HG03066 (cell line): ENCODE measurements around the gene SYNRG.
"Not testable (repeated sequence)": the region's sequence is repeated elsewhere in the genome, so short reads cannot be mapped to it uniquely, and the experiment has no call there.

Experiments
- ATAC-seq: cut with Tn5 transposase; IDR thresholded peaks from one replicate; pipeline ENCODE4 v1.9.1; 2021; ENCODE audit warnings: low read depth; ENCODE audit not compliant: unreplicated experiment

The SYNRG gene

DNA sequence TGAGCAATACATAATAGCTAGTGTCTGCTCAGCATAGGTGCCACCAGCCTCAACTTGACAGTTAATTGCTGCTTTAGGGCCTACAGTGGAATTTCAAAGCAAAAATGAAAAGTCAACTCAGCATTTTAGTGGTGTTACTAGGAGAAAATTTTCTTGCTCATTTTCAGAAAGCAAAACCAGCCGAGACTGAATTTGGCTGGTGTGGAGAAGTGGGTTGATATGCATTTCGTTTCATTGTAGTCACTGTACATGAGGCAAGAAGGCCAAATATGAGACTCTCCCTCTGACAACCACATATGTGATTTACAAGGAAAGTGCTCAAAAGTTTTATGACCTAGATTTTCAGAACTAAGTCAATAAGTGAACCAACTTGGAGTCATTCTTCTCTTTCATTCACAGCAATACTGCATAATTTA lies 65.6 kb downstream of the SYNRG start:
- no peak for ATAC-seq

DNA sequence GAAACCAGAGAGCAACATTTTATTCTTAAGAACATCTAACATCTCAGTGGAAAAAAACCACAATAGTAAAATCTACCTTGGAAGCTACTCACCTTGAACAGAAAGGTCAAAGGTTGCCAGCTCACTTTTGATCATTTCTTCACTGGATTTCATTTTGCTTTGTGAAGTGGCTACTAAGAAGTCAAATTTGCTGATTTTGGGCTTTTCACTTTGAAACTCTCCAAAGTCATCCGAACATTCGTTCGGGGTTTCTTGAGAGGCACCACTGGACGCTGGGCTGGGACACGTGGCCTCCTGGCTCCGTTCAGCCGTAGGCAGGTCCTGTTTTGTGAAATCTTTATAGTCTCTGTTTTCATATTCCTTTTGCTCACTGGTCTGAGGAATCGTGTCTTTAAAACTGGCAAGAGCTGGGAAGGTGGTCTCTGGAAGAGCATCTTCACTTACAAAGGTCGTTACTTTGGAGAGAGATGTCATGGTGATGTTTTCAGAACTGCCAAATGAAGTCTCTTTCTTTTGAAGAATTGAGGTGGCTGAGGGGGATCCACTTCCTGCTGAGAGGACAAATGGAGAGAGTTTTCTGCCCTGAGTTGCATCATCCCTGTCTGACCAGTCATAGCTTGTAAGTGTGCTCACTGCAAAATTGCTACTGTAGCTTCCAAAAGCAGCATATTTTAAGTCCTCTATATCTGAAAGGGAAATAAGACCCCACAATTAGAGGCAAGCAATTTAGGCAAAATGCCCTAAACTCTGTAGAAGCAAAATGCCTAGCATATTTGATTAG lies 67.1 kb downstream of the SYNRG start:
- ATAC-seq: no peak

DNA sequence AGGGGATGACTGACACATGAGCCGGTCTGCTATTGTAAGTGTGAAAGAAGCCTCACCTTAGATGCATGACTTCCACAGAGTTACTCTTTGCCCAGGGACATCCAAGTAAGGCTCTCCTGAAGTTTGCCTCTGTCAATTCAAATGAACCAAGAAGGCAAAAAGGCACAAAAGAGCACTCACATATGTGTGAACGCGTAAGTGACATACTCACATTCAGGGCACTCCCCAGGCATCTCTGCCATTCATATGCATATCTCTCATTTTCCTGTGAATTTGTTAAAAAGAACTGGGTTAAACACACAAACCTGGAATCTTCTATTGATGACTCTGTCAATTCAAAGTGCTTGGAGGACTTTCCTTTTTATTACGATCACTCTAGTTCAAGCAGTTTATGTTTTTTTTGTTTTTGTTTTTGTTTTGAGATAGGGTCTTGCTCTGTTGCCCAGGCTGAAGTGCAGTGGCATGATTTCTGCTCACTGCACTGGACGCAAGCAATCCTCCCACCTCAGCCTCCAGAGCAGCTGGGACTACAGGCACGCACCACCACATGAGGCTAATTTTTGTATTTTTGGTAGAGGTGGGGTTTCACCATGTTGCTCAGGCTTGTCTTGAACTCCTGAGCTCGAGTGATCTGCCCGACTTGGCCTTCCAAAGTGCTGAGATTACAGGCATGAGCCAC lies 70.1 kb downstream of the SYNRG start:
- ATAC-seq: no peak

DNA sequence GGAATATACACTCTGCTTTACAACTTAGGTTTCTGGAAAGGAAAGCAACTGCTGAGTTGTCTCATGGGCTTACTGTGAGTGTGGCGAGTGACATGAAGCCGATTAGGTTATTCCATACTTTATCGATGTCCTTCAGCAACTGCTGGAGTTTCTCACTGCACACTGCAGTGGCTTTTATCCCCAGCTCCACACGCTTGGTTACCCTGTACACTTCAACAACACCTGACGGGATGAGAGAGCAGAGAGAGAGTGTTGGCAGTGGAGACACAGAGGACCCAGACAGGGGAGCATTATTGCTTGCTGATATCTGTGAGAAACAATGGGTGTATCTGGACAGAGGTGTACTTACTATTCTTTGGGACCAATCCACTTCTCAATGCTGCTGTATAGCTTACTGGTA lies 73.3 kb downstream of the SYNRG start:
- no peak for ATAC-seq

DNA sequence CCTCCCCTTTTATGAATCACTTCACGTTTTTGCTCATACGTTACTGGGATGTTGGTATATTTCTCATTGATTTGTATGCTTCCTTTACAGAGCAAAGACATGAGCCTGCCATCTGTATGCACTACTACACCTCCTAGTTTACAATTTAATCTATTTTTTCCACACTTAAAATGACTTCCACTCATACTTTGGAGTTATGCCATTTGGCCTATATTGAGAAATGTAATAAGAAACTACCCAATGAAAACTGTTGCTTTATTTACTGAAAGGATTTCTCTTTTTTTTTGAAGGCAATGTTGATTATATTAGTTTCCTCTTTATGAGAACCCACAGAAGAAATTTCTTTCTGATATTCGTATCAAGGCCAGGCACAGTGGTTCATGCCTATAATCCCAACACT lies 76.5 kb downstream of the SYNRG start:
- no peak for ATAC-seq

DNA sequence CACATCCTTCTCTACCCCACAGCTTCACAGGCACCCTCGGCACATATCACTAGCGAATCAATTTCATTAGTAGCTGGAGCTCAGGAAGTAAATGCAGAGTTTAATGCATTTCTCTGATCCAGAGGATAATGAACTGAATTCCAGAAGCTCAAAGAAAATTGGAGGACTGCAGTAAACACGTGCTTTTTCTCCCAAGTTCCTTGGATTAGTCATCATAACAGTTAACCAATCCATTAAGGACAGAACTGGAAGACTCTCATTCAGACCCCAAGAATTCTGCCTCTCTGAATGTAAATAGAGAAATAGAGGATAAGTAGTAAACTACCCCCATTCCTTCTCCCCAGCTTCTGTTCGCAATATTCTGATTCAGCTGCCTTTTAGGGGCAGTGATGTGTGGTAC lies 78.8 kb downstream of the SYNRG start:
- ATAC-seq: no peak

DNA sequence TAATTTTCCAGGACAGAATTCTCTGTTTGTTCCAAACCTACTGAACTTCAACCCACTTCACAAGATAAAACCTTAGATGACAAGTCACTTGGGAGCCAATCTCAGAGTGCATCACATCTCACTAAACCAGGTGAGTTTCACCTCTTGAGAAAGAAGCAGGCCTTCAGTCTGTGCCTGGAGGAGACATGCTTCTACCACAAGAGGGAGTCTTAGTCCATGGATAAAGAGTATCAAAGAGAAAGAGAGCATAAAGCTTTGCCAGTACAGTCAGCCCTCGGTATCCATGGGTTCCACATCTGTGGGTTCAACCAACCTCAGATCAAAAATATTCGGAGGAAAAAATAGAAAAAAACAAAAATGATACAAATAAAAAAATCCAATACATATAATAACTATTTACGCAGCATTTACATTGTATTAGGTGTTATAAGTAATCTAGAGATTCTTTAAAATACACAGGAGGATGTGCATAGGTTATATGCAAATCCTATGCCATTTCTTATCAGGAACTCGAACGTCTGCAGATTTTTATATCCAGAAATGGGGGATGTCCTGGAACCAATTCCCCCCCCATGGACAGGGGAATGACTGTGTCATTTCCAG lies 81.9 kb downstream of the SYNRG start:
- no peak for ATAC-seq

DNA sequence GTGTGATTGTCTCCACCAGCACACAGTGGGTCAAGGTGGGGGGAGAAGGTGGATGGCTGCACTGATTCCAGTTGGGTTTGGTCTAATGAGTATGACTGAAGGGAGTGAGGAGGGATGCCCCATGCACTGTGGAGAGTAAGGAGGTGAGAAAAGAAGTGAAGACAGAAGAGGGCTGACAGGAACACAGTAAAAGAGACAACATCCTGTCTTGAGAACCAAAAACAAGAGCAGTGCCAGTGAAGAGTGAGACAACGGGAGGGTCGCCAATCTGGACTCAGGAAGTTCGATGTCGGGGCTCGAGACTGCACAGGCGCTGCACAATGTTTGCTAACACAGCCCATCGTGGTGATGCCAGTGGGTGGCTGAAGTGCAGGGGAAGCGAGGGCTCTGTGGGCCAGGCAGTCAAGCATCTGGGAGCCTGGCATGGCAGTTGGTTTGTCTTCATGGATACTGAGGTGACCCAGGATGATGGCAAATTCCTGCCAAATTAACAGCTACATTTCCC lies 85.5 kb downstream of the SYNRG start:
- ATAC-seq: no peak

DNA sequence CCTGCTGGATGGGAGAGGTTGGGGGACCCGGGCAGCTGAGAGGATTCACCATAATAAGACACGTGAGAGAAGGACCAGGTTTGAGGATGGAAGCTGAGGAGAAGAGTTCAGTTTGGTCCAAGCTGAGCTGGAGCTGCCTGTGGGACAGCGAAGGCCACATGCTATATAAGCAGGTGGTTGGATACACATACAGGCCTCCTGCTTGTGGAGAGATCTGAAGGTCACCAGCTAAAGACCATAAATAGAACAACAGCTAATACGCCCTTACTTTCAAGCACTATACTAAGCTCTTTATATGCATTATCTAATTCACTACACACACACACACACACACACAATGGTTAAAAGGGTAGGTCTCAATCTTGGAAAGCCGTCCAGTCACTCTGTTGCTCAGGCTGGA lies 87.4 kb downstream of the SYNRG start:
- ATAC-seq: no peak

DNA sequence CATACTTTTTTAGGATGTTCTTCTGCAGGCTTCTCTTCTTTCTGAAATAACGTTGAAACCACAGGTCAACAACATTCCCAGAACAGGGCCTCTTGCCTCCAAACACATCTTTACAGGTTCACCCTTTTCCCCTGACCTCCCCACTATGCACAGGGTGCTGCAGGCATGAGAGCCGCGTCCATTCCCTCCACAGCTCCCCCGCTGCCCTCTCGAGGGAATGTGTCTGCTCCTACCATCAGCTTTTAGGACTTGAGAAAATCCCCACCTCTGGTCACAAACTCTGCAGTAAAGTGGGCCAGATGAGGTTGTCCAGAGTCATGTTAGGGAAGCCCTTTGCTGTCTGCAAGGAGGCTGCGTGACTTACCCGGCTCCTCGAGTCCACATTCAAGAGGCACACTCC lies 89.0 kb downstream of the SYNRG start:
- ATAC-seq: no peak

DNA sequence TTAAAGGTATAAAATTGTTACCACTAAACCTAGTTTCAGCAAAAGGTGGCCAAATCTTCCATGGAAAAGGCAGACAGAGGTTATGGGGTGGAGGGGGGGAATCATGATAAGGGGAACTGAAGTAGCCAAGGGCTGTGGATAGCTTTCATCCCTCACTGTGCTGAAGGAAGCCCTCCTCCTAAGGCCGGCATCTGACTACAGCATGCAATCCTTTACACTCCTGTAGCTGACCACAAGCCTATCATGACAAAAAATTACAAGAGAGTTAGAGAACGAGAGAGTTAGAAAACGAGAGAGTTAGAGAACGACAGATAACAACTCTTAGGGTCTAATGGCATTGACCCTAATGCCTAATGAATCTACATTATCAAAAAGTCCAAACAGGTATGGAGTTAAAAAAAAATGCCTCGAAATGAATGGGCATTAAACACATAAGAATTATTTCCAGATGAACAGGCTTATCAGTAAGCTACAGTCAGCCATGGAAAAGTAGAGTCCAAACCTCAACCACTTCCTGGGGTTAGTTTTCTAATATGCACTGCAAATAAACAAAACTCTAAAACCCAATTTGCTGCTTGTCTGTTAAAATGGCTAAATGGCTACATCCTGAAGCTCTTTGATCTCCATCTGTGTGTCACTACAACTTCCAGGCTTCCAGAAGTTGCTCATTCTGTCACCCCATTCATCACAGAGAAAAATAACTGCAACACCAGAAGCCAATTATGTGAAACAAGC lies 89.8 kb downstream of the SYNRG start:
- no peak for ATAC-seq

DNA sequence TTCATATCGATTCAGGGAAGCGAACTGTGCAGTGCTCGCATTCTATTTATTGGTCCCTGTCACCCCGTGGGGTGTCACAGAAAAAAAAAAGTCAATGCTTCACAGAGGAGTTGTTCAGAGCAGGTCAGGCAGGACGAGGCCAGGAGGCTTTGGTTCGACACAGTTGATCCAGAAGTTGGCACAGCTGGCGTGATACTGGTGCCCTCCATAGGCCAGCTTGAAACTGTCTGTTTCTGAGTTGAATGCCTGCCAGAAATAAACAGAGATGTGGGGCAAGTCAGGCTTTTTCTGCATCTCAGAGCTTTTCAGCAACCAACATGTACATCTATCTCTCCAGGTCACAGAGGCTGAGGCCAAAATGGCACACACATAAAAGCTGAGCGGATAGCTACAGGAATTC lies 90.4 kb downstream of the SYNRG start:
- ATAC-seq: no peak

DNA sequence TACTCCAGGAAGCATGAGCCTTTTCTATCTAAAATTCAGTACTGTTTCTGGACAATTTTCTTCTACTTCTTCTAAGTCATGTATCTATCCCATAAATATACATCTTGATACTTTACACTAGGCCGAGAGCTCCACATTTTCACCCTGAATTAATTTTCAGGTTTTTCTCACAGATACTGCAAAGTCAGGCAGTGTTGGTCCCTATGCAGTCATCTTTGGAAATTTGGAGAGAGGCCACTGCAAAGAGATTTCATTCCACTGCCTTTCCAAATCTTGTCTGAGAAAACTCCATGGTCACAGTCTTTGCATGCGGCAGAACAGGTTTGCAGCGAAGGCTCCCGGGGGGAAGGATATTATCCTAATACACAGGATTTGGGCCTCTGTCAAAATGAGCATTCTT lies 91.3 kb downstream of the SYNRG start:
- ATAC-seq: no peak

DNA sequence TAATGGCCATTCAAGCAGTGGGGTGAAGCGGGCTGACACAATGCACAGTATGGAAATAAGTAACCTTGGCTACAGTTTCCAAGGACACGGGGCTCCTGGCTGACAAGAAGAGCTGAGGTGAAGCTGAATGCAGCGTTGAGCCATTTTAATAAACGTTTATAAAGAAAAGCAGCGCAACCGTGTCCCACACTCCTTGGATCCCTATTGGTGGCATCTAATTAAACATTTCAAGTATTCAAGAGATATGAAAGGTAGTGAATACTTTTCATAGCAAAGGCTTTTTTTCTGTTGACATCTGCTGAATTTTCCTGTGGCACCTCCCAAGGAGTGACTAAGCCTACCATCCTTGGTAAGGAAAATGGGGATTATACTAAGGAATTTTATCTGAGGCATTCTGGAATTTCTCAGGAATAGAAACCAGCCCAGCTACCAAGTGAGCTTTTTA lies 93.1 kb downstream of the SYNRG start:
- ATAC-seq: no peak

DNA sequence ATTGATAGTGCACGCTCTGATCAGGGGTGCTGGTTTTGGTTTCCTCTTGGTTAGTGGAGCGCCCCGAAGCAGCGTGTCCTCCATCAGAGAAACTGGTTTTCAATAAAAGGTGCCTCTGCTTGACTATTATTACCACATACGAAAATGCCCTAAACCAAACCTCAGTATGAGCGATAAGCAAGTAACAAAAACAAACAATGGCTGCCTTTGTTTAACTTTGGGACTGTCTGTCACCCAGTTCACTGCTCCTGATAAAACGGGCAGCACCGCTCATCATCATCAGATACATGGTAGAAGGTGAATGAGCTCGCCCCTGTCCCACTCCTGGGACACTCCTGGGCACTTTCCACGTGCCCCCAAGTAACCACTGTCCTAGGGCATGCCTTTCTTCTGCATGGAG lies 95.5 kb downstream of the SYNRG start:
- no peak for ATAC-seq

DNA sequence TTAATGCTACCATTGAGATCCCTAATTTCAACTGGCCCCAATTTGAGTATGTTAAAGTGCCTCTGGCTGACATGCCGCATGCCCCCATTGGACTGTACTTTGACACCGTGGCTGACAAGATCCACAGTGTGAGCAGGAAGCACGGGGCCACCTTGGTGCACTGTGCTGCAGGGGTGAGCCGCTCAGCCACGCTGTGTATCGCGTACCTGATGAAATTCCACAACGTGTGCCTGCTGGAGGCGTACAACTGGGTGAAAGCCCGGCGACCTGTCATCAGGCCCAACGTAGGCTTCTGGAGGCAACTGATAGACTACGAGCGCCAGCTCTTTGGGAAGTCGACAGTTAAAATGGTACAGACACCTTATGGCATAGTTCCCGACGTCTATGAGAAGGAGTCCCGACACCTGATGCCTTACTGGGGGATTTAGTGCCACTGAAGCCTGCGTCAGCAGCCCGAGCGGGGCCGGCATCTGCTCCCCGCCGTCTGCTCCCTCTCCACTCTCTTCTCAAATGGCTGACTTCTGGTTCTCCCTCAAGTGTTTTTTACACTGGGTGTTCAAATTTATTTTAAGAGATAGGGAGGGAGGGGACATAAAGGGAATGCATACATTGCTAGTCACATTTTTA lies 96.7 kb downstream of the SYNRG start:
- no peak for ATAC-seq

DNA sequence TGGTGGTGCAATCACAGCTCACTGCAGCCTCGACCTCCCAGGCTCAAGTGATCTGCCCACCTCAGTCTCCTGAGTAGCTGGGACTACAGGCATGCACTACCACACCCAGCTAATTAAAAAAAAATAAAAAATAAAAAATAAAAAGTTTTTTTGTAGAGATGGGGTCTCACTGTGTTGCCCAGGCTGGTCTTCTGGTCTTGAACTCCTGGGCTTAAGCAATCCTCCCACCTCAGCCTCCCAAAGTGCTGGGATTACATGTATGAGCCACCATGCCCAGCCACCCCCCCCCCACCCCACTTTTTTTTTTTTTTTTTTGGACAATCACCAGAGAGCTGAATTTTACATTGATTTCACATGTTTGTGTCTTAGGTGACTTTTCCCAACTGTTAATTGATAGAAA lies 97.6 kb downstream of the SYNRG start:
- ATAC-seq: not testable (repeated sequence)

DNA sequence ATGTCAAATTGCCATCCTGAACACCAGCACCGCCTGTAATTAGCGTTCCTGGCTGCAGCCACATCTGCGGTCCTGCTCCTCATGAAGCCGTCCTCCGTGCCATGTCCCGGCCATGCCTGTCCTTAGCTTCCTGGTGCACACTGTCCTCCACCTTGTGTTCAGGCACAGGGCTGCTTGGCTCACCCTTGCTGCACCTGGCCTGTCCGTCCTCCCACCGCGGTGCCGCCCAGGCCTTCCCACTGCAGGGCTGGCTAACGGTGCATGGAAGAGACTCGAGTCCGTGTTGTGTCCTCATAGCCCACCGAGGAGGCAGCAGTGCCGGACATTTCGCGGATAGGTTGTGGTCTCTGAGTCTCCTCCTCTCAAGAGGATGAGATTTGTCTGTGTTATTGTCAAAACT lies 99.2 kb downstream of the SYNRG start:
- ATAC-seq: no peak

DNA sequence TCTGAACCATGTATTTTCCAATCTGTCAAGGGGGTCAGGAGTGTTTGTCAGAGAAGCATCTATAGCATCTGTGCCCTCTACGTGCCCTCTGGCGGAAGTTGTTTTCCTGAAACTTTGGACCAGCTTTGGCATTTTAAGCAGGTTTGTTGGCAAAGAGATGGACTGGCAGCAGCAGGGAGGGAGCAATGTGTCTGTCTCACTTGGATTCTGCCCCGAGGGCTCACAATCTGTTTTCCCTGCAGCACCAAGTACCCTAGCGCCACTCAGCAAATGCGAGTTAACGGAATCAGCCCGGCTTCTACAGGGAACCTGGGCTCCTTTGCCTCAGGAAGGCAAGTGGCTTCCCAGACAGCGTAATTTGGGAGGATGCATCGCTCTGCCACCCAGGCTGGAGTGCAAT lies 102.1 kb downstream of the SYNRG start:
- ATAC-seq: no peak

DNA sequence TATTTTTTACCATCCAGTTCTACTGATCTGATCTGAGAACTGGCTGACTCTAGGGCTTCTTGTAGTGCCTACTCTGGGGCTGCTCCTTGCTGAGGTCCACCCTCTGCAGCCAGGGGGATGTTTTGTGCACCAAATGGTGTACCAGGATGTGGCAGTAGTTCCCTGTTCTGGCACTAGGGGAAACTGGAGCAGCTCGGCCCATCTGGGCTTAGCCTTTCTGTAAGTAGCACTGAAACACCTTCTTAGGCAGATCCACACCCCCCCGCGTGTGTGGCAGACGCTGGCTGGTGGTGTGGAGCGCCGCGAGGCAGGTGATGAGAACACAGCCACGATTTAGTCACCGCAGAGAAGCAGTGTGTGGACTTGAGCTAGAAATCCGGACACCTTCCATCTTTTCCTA lies 102.5 kb downstream of the SYNRG start:
- ATAC-seq: no peak

DNA sequence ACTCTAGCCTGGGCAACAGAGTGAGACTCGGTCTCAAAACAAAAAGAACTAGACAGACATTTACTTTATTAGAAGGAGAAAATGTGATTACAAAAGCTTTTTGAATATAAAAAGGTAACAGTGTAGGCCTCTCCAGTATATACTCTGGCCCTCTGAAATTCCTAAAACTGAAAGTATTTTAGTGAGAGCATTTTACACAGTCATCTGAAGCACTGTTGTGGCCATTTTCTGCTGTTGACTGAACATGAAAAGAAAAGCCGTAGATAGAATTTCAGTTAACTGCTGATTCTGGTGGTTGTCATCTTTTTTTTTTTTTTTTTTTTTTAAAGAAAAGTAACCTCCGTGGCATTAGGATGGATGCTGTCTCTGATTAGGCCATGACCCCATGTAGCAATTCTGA lies 103.9 kb downstream of the SYNRG start:
- ATAC-seq: no peak
